HepG2 (cell line): ENCODE measurements around the gene STK32B. TPM values are rescaled to one million over a fixed set of nuclear protein-coding genes. Genes with fewer than 3 reads are reported as not detected.

ENCODE experiments used
- ATAC-seq: fragments of 200-7000 bp; cut with Tn5 transposase; 3 replicates; pipeline ENCODE4 v1.9.1; 2020; ENCODE audit warnings: mild to moderate bottlenecking, moderate library complexity
- BruUV-seq: library from RNA; stranded (reverse); fragments of 400-500 nt; replicated peaks from 2 replicates; lab custom pipeline; 2021; lab: Mats Ljungman, UMichigan
- CTCF ChIA-PET: fragments of 300-600 bp; formaldehyde crosslinking; extraction: SDS; loops from one replicate; lab custom pipeline; 2021; ENCODE audit warnings: low total read pairs, inconsistent platforms, low intra/inter-chr PET ratio; lab: Yijun Ruan, JAX
- POLR2A ChIA-PET: fragments of 350-600 bp; sonication (Branson Sonifier 250); formaldehyde crosslinking; loops from one replicate; lab custom pipeline; 2020; ENCODE audit warnings: antibody characterized with exemption, inconsistent platforms; lab: Yijun Ruan, JAX
- DNase-seq: peaks from one replicate; pipeline ENCODE4 v3.0.0-alpha.2; 2015; ENCODE audit warnings: low spot score
- FAIRE-seq: peaks from 3 replicates; lab custom pipeline; 2011; peaks lifted over from hg19 to GRCh38; lab: Jason Lieb, UNC
- H2AFZ ChIP-seq: one replicate; pipeline ENCODE4 v1.6.1; 2011; ENCODE audit warnings: low read length, inconsistent platforms
- H3K27ac ChIP-seq: fragments of 300-600 bp; 3 replicates; pipeline ENCODE4 v1.8.0; 2011; ENCODE audit warnings: mixed run types, mild to moderate bottlenecking, mixed read lengths, low read length, inconsistent platforms; ENCODE audit not compliant: insufficient read depth; ENCODE audit errors: extremely low read length
- H3K27me3 ChIP-seq, 2 experiments: fragments of 200-600 bp in 1 of 2; 2 replicates in 1 of 2; 3 replicates in 1 of 2; pipeline versions ENCODE4 v1.6.0 to v1.8.0; 2011; ENCODE audit warnings: low read length in 2 of 2, mild to moderate bottlenecking in 2 of 2, moderate library complexity in 2 of 2, inconsistent platforms in 1 of 2; ENCODE audit not compliant: insufficient read depth in 2 of 2, control insufficient read depth in 1 of 2
- H3K36me3 ChIP-seq, 2 experiments: fragments of 200-600 bp in 1 of 2; replicated peaks in 1 of 2; 2 replicates in 1 of 2; 3 replicates in 1 of 2; pipeline versions ENCODE4 v1.5.1 to v1.8.0; 2011; ENCODE audit warnings: low read length in 2 of 2, inconsistent platforms in 1 of 2; ENCODE audit not compliant: insufficient read depth in 2 of 2, control insufficient read depth in 1 of 2
- H3K4me1 ChIP-seq: 2 replicates; pipeline ENCODE4 v1.5.1; 2012; ENCODE audit warnings: low read length, inconsistent platforms; ENCODE audit not compliant: insufficient read depth
- H3K4me2 ChIP-seq: 2 replicates; pipeline ENCODE4 v1.6.0; 2011; ENCODE audit warnings: low read depth, low read length, inconsistent platforms
- H3K4me3 ChIP-seq, 3 experiments: fragments of 200-600 bp in 1 of 3; sonication (generic), shearing (Covaris generic) in 1 of 3; replicated peaks in 1 of 3; 2 replicates each; pipeline ENCODE4 v1.5.1; 2011 to 2016; ENCODE audit warnings: low read length in 3 of 3, inconsistent platforms in 2 of 3, low read depth in 2 of 3, mild to moderate bottlenecking in 2 of 3, control low read depth in 1 of 3, mixed read lengths in 1 of 3; ENCODE audit not compliant: insufficient read depth in 1 of 3
- H3K79me2 ChIP-seq: one replicate; pipeline ENCODE4 v1.6.1; 2011; ENCODE audit warnings: low read length, inconsistent platforms; ENCODE audit not compliant: insufficient read depth
- H3K9ac ChIP-seq: 2 replicates; pipeline ENCODE4 v1.6.0; 2011; ENCODE audit warnings: mild to moderate bottlenecking, low read depth, low read length, inconsistent platforms; ENCODE audit not compliant: insufficient read depth
- H3K9me3 ChIP-seq: 2 replicates; pipeline ENCODE4 v1.5.1; 2012; ENCODE audit warnings: mild to moderate bottlenecking, low read length
- H4K20me1 ChIP-seq: 2 replicates; pipeline ENCODE4 v1.6.0; 2011; ENCODE audit warnings: inconsistent platforms, mild to moderate bottlenecking, low read length, moderate library complexity; ENCODE audit not compliant: insufficient read depth
- BHLHE40 ChIP-seq: IDR thresholded peaks from 2 replicates; pipeline ENCODE4 v1.6.1; 2011; ENCODE audit warnings: low read length, improper control_type of control experiment
- GLI4 ChIP-seq: sonication (generic); formaldehyde crosslinking; IDR thresholded peaks from 2 replicates; pipeline ENCODE4 v1.5.1; 2020; ENCODE audit warnings: missing genetic modification reagents, mild to moderate bottlenecking, moderate library complexity, borderline replicate concordance
- HES4 ChIP-seq: sonication (generic); formaldehyde crosslinking; IDR thresholded peaks from 2 replicates; pipeline ENCODE4 v1.9.0; 2021; ENCODE audit warnings: mild to moderate bottlenecking, missing genetic modification reagents, borderline replicate concordance
- MXI1 ChIP-seq: IDR thresholded peaks from 3 replicates; pipeline ENCODE4 v1.6.1; 2012; ENCODE audit warnings: low read depth, low read length, inconsistent platforms, borderline replicate concordance
- NCOA1 ChIP-seq: sonication (generic); formaldehyde crosslinking; IDR thresholded peaks from 2 replicates; pipeline ENCODE4 v1.9.0; 2021; ENCODE audit warnings: missing genetic modification reagents
- PAWR ChIP-seq: sonication (generic); formaldehyde crosslinking; IDR thresholded peaks from 2 replicates; pipeline ENCODE4 v1.4.0; 2020; ENCODE audit warnings: missing genetic modification reagents, mild to moderate bottlenecking, borderline replicate concordance
- POLR2AphosphoS5 ChIP-seq: IDR thresholded peaks from 2 replicates; pipeline ENCODE4 v1.6.1; 2012; ENCODE audit warnings: low read depth, low read length
- SP140L ChIP-seq: sonication (generic); formaldehyde crosslinking; IDR thresholded peaks from 2 replicates; pipeline ENCODE4 v1.4.0; 2020; ENCODE audit warnings: missing genetic modification reagents, borderline replicate concordance
- ZFP41 ChIP-seq: sonication (generic); formaldehyde crosslinking; IDR thresholded peaks from 2 replicates; pipeline ENCODE4 v1.4.0; 2020; ENCODE audit warnings: mild to moderate bottlenecking, missing genetic modification reagents, borderline replicate concordance
- ZNF138 ChIP-seq: sonication (generic); formaldehyde crosslinking; IDR thresholded peaks from 2 replicates; pipeline ENCODE4 v1.5.0; 2020; ENCODE audit warnings: mild to moderate bottlenecking, low read depth, missing genetic modification reagents
- ZNF567 ChIP-seq: sonication (generic); formaldehyde crosslinking; IDR thresholded peaks from 2 replicates; pipeline ENCODE4 v1.8.1; 2023; ENCODE audit warnings: mild to moderate bottlenecking, missing genetic modification reagents, borderline replicate concordance
- ZNF672 ChIP-seq: sonication (generic); formaldehyde crosslinking; IDR thresholded peaks from 2 replicates; pipeline ENCODE4 v1.8.1; 2022; ENCODE audit warnings: missing genetic modification reagents
- WGBS: methylation state at CpG from one replicate; pipeline ENCODE4 v1.1.6; 2017; ENCODE audit warnings: low lambda C conversion rate; 5-methylcytosine and 5-hydroxymethylcytosine counted together
- in situ Hi-C: cut with HindIII; loops from 2 replicates; pipeline ENCODE4 v1.10.0; 2017; ENCODE audit warnings: low pct_unique_long_range_greater_than_20kb; ENCODE audit not compliant: extremely low pct_ligation_motif_present
- intact Hi-C: fragments of 100-400 bp; cut with micrococcal nuclease; formaldehyde crosslinking; loops from one replicate; pipeline ENCODE4 v1.10.0; 2022; ENCODE audit not compliant: unreplicated experiment
- polyA plus RNA-seq, 8 experiments: library from polyadenylated mRNA; depleted of rRNA in 3 of 8; stranded (reverse) in 7 of 8; unstranded in 1 of 8; fragments of >200 nt; fragmentation: Illumina TruSeq in 4 of 8; extraction: Trizol in 4 of 8; gene quantifications; 2 replicates each; pipeline versions ENCODE4 v1.2.1 to v1.2.3, GENCODE V29; 2011 to 2016; ENCODE audit warnings: low read depth in 4 of 8, missing spikeins in 1 of 8, mixed read lengths in 1 of 8; ENCODE audit not compliant: insufficient read depth in 1 of 8
- total RNA-seq, 5 experiments: library from RNA; depleted of rRNA; stranded (reverse); fragments of >200 nt; fragmentation: Illumina TruSeq; extraction: Trizol; gene quantifications; 2 replicates each; pipeline ENCODE4 v1.2.3, GENCODE V29; 2016; ENCODE audit warnings: low read depth in 1 of 5
- TF ChIP-seq, protein P1 (sequence below): sonication (generic); formaldehyde crosslinking; IDR thresholded peaks from 2 replicates; pipeline ENCODE4 v1.8.0; 2022; ENCODE audit warnings: mild to moderate bottlenecking, missing genetic modification reagents, borderline replicate concordance
- TF ChIP-seq, protein P2 (sequence below): sonication (generic); formaldehyde crosslinking; conservative IDR thresholded peaks from 2 replicates; pipeline ENCODE4 v1.5.0; 2020; ENCODE audit warnings: missing genetic modification reagents

STK32B gene
- total and polyA plus RNA-seq, 2 of the 13 experiments (the other 11 are each of a cell fraction or from before 2014, with no cell fraction given) = not detected

DNA sequence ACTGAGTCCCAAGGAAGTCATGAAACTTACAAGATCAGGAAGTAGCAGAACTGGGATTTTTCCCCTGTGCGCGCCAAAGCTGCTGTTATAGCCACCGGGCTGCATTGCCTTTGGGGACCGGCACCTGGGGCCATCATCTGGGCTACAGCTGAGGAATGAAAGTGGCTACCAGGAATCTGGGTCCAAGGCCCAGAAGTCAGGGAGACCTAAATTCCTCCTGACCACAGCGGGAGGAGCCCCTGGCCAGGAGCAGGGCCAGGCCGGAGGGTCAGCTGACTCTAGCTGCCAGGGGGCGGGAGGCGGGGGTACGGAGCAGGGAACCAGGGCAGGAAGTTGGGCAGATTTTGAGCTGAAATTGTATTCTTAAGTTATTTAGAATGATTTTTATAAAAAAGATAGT lies 414.7 kb downstream of the STK32B start:
- Histone ChIP-seq H3K27me3 (peaks cover 4 to 18% of the 10 kb centered on the region in 2 experiments; a peak in 3 of 5 replicates), H3K9ac (no peak overlapping the region), H3K9me3 (no peaks in the 10 kb centered on the region), H3K27ac (no peak overlapping the region), H3K36me3 (no peaks in the 10 kb centered on the region), H3K4me1 (no peaks in the 10 kb centered on the region), H3K4me2 (no peak overlapping the region), H3K4me3 (no peak overlapping the region), H4K20me1 (no peaks in the 10 kb centered on the region; the same call in 1 of the 2 replicates), H3K79me2 (no peaks in the 10 kb centered on the region), H2AFZ (no peak overlapping the region)
- POLR2A ChIA-PET = no interaction called here
- WGBS = 55% methylated on average over 9 of the region's 9 CpGs
- ATAC-seq (no peak), DNase-seq (no peak), FAIRE-seq (no peak)
- BruUV-seq = no TSS peak
- CTCF ChIA-PET = no interaction called here
- intact Hi-C loops (no loop called here), in situ Hi-C loops (no loop called here)
- no peak for TF ChIP-seq GLI4 (CRISPR knock-in tag)
- TF ChIP-seq SP140L (CRISPR knock-in tag) = no peak
- no peak for TF ChIP-seq MXI1
- no peak for TF ChIP-seq ZNF138 (CRISPR knock-in tag)
- no peak for TF ChIP-seq HES4
- TF ChIP-seq, protein P1, sequence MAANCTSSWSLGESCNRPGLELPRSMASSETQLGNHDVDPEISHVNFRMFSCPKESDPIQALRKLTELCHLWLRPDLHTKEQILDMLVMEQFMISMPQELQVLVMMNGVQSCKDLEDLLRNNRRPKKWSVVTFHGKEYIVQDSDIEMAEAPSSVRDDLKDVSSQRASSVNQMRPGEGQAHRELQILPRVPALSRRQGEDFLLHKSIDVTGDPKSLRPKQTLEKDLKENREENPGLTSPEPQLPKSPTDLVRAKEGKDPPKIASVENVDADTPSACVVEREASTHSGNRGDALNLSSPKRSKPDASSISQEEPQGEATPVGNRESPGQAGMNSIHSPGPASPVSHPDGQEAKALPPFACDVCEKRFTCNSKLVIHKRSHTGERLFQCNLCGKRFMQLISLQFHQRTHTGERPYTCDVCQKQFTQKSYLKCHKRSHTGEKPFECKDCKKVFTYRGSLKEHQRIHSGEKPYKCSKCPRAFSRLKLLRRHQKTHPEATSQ (CRISPR knock-in tag) = no peak
- no peak for TF ChIP-seq ZNF672 (CRISPR knock-in tag)
- TF ChIP-seq, protein P2, sequence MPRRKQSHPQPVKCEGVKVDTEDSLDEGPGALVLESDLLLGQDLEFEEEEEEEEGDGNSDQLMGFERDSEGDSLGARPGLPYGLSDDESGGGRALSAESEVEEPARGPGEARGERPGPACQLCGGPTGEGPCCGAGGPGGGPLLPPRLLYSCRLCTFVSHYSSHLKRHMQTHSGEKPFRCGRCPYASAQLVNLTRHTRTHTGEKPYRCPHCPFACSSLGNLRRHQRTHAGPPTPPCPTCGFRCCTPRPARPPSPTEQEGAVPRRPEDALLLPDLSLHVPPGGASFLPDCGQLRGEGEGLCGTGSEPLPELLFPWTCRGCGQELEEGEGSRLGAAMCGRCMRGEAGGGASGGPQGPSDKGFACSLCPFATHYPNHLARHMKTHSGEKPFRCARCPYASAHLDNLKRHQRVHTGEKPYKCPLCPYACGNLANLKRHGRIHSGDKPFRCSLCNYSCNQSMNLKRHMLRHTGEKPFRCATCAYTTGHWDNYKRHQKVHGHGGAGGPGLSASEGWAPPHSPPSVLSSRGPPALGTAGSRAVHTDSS (CRISPR knock-in tag) = no peak
- no peak for TF ChIP-seq BHLHE40
- TF ChIP-seq POLR2AphosphoS5 = no peak
- TF ChIP-seq ZNF567 (CRISPR knock-in tag) = no peak
- no peak for TF ChIP-seq ZFP41 (CRISPR knock-in tag)
- no peak for TF ChIP-seq NCOA1 (CRISPR knock-in tag)
- no peak for TF ChIP-seq PAWR (CRISPR knock-in tag)
